ENCODE results near the gene XPC.

XPC gene

DNA sequence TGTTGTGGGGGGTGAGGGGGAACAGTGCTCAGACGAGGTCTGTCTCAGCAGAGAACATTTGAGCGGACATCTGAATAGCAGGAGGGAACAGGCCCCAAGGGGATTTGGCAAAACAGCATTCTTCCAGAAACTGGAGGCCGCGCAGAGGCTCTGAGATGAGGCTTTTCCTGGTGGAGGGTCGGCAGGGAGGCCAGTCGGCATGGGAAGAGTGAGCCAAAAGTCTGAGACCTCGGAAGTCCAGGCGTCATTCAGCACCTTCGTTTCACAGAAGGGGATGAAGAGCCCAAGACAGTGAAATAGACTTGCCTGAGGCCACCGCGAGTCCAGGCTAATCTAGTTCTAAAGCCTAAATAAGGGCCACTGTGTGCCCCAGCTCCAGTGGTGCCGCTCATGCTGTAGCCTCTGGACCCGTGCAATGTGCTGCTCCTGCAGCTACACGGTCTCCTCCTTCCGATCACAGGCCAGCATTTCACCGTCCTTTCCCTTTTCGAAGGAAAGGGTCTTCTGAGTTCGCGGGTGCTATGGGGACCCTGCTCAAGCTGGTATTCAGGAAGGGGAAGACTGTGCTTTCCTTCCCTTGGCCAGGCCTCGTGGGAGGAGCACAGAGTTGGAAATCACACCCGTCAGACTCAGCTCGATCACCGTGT lies 24.6 kb upstream of the XPC start:
- no peak overlapping the region for H3K27ac ChIP-seq (ENCODE audit: insufficient read depth in 1 of 2, low read depth in 1 of 2, low read length in 2 of 2, poor library complexity in 1 of 2, severe bottlenecking in 2 of 2)
- POLR2A ChIA-PET = no interaction called here
- H3K4me1 ChIP-seq (ENCODE audit: control extremely low read depth in 1 of 4, control insufficient read depth in 4 of 4, insufficient read depth in 4 of 4, low read length in 3 of 4) = peaks cover 2 to 21% (median 18%) of the 10 kb centered on the region in 4 experiments
- peaks cover 3 to 17% (median 11%) of the 10 kb centered on the region in 4 experiments for H3K36me3 ChIP-seq (ENCODE audit: control insufficient read depth in 4 of 4, insufficient read depth in 4 of 4, low read length in 3 of 4)
- no peak overlapping the region for H3K4me3 ChIP-seq (ENCODE audit: control insufficient read depth in 1 of 7, extremely low read depth in 1 of 7, insufficient read depth in 4 of 7, low read depth in 2 of 7, low read length in 6 of 7)
- H3K27me3 ChIP-seq (replicated peaks in 2 of 5; ENCODE audit: control insufficient read depth in 4 of 5, insufficient read depth in 5 of 5, low read length in 4 of 5) = no peaks in the 10 kb centered on the region
- 80% methylated on average over 23 of the region's 23 CpGs for WGBS (ENCODE audit: insufficient coverage)
- DNase-seq = no peak
- CTCF ChIA-PET = interaction anchor here (0.8 to 6.2 kb wide), 50 partner anchors 8 to 346 kb away, joined by 3 to 84 read pairs (median 6); partner anchors contain the start of gene LSM3
- H3K9me3 ChIP-seq (ENCODE audit: control extremely low read depth in 1 of 5, control insufficient read depth in 4 of 5, insufficient read depth in 2 of 5, low read depth in 1 of 5, low read length in 4 of 5) = no peaks in the 10 kb centered on the region

DNA sequence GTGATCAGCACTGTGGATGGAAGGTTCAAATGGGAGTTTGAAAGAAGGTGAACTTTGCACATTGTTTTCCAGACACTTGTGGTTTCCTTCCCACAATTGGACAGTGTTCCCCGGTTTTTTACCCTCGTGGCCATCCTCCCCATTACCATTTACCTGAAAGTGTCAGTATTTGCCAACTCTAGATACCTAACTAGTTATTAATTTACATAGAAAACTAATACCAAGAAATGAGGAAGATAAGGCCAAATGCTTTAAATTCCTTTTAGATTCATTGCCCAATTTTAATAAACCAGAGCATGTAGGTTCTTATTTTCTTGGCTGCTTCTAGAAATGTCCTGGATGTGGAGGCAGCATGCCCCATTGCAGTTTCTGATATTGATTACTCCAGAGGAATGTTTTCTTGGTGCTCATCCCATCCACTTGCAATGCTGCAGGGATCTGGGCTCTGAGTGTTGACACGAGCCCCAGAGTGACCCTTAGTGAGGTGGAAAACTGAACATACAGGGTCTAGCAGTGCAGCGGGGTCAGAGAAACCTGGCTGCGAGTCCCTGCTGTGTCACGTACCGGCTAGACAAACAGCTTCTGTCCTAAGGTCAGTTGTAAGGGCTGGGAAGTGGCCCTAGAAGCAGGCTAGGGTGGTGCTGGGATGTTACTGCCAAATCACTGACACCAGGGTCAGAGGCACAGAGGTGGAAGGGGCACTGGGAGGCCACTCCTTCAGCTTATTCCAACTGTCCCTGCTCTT lies 23.7 kb upstream of the XPC start:
- Histone ChIP-seq H3K9me3 (ENCODE audit: control extremely low read depth in 1 of 5, control insufficient read depth in 4 of 5, insufficient read depth in 2 of 5, low read depth in 1 of 5, low read length in 4 of 5) (no peaks in the 10 kb centered on the region), H3K4me3 (ENCODE audit: control insufficient read depth in 1 of 7, extremely low read depth in 1 of 7, insufficient read depth in 4 of 7, low read depth in 2 of 7, low read length in 6 of 7) (no peak overlapping the region), H3K27me3 (replicated peaks in 2 of 5; ENCODE audit: control insufficient read depth in 4 of 5, insufficient read depth in 5 of 5, low read length in 4 of 5) (no peaks in the 10 kb centered on the region), H3K27ac (ENCODE audit: insufficient read depth in 1 of 2, low read depth in 1 of 2, low read length in 2 of 2, poor library complexity in 1 of 2, severe bottlenecking in 2 of 2) (no peak overlapping the region), H3K4me1 (ENCODE audit: control extremely low read depth in 1 of 4, control insufficient read depth in 4 of 4, insufficient read depth in 4 of 4, low read length in 3 of 4) (peaks cover 2 to 21% (median 18%) of the 10 kb centered on the region in 4 experiments), H3K36me3 (ENCODE audit: control insufficient read depth in 4 of 4, insufficient read depth in 4 of 4, low read length in 3 of 4) (peaks cover 3 to 26% (median 16%) of the 10 kb centered on the region in 4 experiments)
- CTCF ChIA-PET = interaction anchor here (0.8 to 6.2 kb wide), 12 partner anchors 11 to 347 kb away, joined by 3 to 84 read pairs (median 12); no protein-coding TSS in a partner anchor
- WGBS (ENCODE audit: insufficient coverage) = 82% methylated on average over 7 of the region's 7 CpGs
- POLR2A ChIA-PET = interaction anchor here (1.1 kb wide), 1 partner anchor 164 kb away, joined by 3 read pairs; no protein-coding TSS in a partner anchor
- no peak for DNase-seq

DNA sequence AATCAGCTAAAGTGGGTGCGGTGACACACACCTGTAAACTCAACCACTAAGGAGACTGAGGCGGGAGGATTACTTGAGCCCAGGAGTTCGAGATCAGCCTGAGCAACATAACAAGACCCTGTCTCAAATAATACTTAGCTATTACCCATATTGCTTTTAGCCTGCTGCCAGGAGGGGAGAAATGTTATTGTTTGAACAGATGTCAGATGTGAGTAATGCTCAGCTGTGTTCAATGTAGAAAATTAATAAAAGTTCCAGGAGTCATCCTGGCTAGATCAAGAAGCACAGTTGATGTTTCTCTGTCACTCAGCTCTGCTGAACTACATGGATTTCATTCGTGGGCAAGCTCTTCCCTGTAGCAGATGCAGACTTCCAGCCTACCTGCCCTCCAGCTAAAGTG lies 22.4 kb upstream of the XPC start:
- Histone ChIP-seq H3K4me1 (ENCODE audit: control extremely low read depth in 1 of 4, control insufficient read depth in 4 of 4, insufficient read depth in 4 of 4, low read length in 3 of 4) (peaks cover 2 to 21% (median 18%) of the 10 kb centered on the region in 4 experiments), H3K4me3 (ENCODE audit: control insufficient read depth in 1 of 7, extremely low read depth in 1 of 7, insufficient read depth in 4 of 7, low read depth in 2 of 7, low read length in 6 of 7) (no peak overlapping the region), H3K27me3 (replicated peaks in 2 of 5; ENCODE audit: control insufficient read depth in 4 of 5, insufficient read depth in 5 of 5, low read length in 4 of 5) (no peaks in the 10 kb centered on the region), H3K9me3 (ENCODE audit: control extremely low read depth in 1 of 5, control insufficient read depth in 4 of 5, insufficient read depth in 2 of 5, low read depth in 1 of 5, low read length in 4 of 5) (no peaks in the 10 kb centered on the region), H3K36me3 (ENCODE audit: control insufficient read depth in 4 of 4, insufficient read depth in 4 of 4, low read length in 3 of 4) (peaks cover 3 to 35% (median 20%) of the 10 kb centered on the region in 4 experiments), H3K27ac (ENCODE audit: insufficient read depth in 1 of 2, low read depth in 1 of 2, low read length in 2 of 2, poor library complexity in 1 of 2, severe bottlenecking in 2 of 2) (no peak overlapping the region)
- DNase-seq = no peak
- ChIA-PET POLR2A (interaction anchor here (1.1 kb wide), 1 partner anchor 165 kb away, joined by 3 read pairs; no protein-coding TSS in a partner anchor), CTCF (interaction anchor here (0.7 to 6.2 kb wide), 10 partner anchors 12 to 267 kb away, joined by 3 to 84 read pairs (median 5); partner anchors contain the start of gene LSM3)
- 96% methylated on average over 2 of the region's 4 CpGs for WGBS (ENCODE audit: insufficient coverage)

DNA sequence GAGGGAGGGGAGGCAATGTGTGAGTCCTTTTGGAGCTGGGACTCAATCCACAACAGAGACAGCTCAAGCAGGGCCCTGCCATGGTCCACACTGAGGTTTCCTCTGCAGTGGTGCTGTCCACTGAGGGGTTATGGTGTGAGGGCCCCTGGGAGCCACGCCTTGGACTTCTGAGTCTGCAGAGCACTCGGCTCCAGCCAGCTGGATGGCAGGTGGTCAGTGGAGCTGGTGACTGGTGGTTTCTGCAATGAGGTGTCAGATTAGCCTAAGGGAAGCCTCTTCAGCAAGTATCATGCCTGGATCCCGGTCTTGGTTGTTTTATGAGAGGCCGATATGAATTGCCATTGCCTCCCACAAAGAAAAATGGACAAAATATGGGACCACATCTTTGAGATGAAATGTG lies 21.9 kb upstream of the XPC start:
- ChIA-PET CTCF (interaction anchor here (1.2 to 6.2 kb wide), 9 partner anchors 13 to 268 kb away, joined by 3 to 84 read pairs (median 5); partner anchors contain the start of gene LSM3), POLR2A (no interaction called here)
- DNase-seq = no peak

DNA sequence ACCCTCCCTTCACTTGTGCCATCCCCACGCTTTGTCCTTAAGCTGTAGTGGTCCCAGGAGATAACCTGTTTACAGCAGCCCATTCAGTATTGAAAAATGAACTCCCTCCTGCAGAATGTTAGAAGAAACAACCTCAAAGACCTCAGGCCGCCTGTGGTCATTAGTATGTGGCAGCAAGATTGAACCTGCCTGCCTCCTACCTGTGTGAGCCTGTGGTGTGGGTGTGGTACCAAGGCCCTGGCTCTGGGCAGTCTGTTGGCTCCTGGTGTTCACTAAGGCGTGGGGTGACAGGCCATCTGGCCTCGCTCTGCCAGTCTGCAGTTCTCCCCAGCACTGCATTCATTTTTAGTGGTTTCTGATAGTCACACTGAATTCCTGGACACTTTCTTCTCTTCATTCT lies 21.2 kb upstream of the XPC start:
- no peak overlapping the region for H3K27ac ChIP-seq (ENCODE audit: insufficient read depth in 1 of 2, low read depth in 1 of 2, low read length in 2 of 2, poor library complexity in 1 of 2, severe bottlenecking in 2 of 2)
- no peak overlapping the region for H3K4me3 ChIP-seq (ENCODE audit: control insufficient read depth in 1 of 7, extremely low read depth in 1 of 7, insufficient read depth in 4 of 7, low read depth in 2 of 7, low read length in 6 of 7)
- H3K36me3 ChIP-seq (ENCODE audit: control insufficient read depth in 4 of 4, insufficient read depth in 4 of 4, low read length in 3 of 4) = peaks cover 3 to 43% (median 22%) of the 10 kb centered on the region in 4 experiments
- POLR2A ChIA-PET = no interaction called here
- no peaks in the 10 kb centered on the region for H3K27me3 ChIP-seq (replicated peaks in 2 of 5; ENCODE audit: control insufficient read depth in 4 of 5, insufficient read depth in 5 of 5, low read length in 4 of 5)
- H3K4me1 ChIP-seq (ENCODE audit: control extremely low read depth in 1 of 4, control insufficient read depth in 4 of 4, insufficient read depth in 4 of 4, low read length in 3 of 4) = peaks cover 2 to 16% (median 11%) of the 10 kb centered on the region in 4 experiments
- 83% methylated on average over 2 of the region's 4 CpGs for WGBS (ENCODE audit: insufficient coverage)
- no peak for DNase-seq
- CTCF ChIA-PET = interaction anchor here (0.7 to 6.2 kb wide), 4 partner anchors 13 to 268 kb away, joined by 3 to 84 read pairs (median 4); no protein-coding TSS in a partner anchor
- H3K9me3 ChIP-seq (ENCODE audit: control extremely low read depth in 1 of 5, control insufficient read depth in 4 of 5, insufficient read depth in 2 of 5, low read depth in 1 of 5, low read length in 4 of 5) = no peaks in the 10 kb centered on the region

More for the DNA sequence above, 21.9 kb upstream of the XPC start:
- H3K4me3 ChIP-seq (ENCODE audit: control insufficient read depth in 1 of 7, extremely low read depth in 1 of 7, insufficient read depth in 4 of 7, low read depth in 2 of 7, low read length in 6 of 7) = no peak overlapping the region
- H3K4me1 ChIP-seq (ENCODE audit: control extremely low read depth in 1 of 4, control insufficient read depth in 4 of 4, insufficient read depth in 4 of 4, low read length in 3 of 4) = peaks cover 2 to 21% (median 17%) of the 10 kb centered on the region in 4 experiments
- 91% methylated on average over 4 of the region's 4 CpGs for WGBS (ENCODE audit: insufficient coverage)
- H3K9me3 ChIP-seq (ENCODE audit: control extremely low read depth in 1 of 5, control insufficient read depth in 4 of 5, insufficient read depth in 2 of 5, low read depth in 1 of 5, low read length in 4 of 5) = no peaks in the 10 kb centered on the region
- no peaks in the 10 kb centered on the region for H3K27me3 ChIP-seq (replicated peaks in 2 of 5; ENCODE audit: control insufficient read depth in 4 of 5, insufficient read depth in 5 of 5, low read length in 4 of 5)
- peaks cover 3 to 37% (median 22%) of the 10 kb centered on the region in 4 experiments for H3K36me3 ChIP-seq (ENCODE audit: control insufficient read depth in 4 of 4, insufficient read depth in 4 of 4, low read length in 3 of 4)
- H3K27ac ChIP-seq (ENCODE audit: insufficient read depth in 1 of 2, low read depth in 1 of 2, low read length in 2 of 2, poor library complexity in 1 of 2, severe bottlenecking in 2 of 2) = no peak overlapping the region

DNA sequence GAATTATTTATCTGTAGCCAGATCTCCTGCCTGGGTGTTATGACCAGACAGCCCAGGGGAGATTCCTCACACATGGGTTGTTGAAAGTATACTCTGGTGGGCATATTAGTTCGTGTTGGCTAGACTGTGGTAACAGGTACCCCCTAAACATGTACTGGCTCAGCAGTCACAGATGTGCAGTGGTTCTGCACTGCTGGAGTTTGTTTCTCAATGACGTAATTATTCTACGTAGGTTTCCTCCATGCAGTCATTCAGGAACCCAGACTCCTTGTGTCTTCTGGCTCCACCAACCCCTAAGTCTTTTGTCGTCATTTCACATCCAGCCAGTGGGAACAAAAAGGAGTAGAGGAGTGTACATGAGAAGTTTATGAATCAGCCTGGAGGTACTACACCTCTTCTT lies 16.5 kb upstream of the XPC start:
- H3K27me3 ChIP-seq (replicated peaks in 2 of 5; ENCODE audit: control insufficient read depth in 4 of 5, insufficient read depth in 5 of 5, low read length in 4 of 5) = no peaks in the 10 kb centered on the region
- ChIA-PET CTCF (interaction anchor here (1.2 to 1.3 kb wide), 3 partner anchors 9 to 300 kb away, joined by 3 to 7 read pairs (median 4); no protein-coding TSS in a partner anchor), POLR2A (no interaction called here)
- no peak overlapping the region for H3K4me3 ChIP-seq (ENCODE audit: control insufficient read depth in 1 of 7, extremely low read depth in 1 of 7, insufficient read depth in 4 of 7, low read depth in 2 of 7, low read length in 6 of 7)
- peaks cover 3 to 43% (median 22%) of the 10 kb centered on the region in 4 experiments for H3K36me3 ChIP-seq (ENCODE audit: control insufficient read depth in 4 of 4, insufficient read depth in 4 of 4, low read length in 3 of 4)
- 100% methylated on average over 3 of the region's 4 CpGs for WGBS (ENCODE audit: insufficient coverage)
- no peak overlapping the region for H3K27ac ChIP-seq (ENCODE audit: insufficient read depth in 1 of 2, low read depth in 1 of 2, low read length in 2 of 2, poor library complexity in 1 of 2, severe bottlenecking in 2 of 2)
- no peaks in the 10 kb centered on the region for H3K4me1 ChIP-seq (ENCODE audit: control extremely low read depth in 1 of 4, control insufficient read depth in 4 of 4, insufficient read depth in 4 of 4, low read length in 3 of 4)
- no peak for DNase-seq
- H3K9me3 ChIP-seq (ENCODE audit: control extremely low read depth in 1 of 5, control insufficient read depth in 4 of 5, insufficient read depth in 2 of 5, low read depth in 1 of 5, low read length in 4 of 5) = no peaks in the 10 kb centered on the region
